GM13976 (cell line): ENCODE measurements around the gene CMTM2.

Experiments used
- DNase-seq: peaks from one replicate; pipeline ENCODE4 v3.0.0; 2012; ENCODE audit warnings: low spot score
- in situ Hi-C: fragments of 300-500 bp; cut with MboI; formaldehyde crosslinking; loops from one replicate; pipeline ENCODE4 v1.12.0; 2022; ENCODE audit warnings: low sequenced_read_pairs, mixed read lengths, inconsistent platforms; ENCODE audit not compliant: unreplicated experiment
- TF ChIP-seq, protein P1 (sequence below): IDR thresholded peaks from 2 replicates; pipeline ENCODE4 v1.5.1; 2012; ENCODE audit warnings: borderline replicate concordance, mild to moderate bottlenecking; ENCODE audit not compliant: insufficient read depth; ENCODE audit errors: extremely low read depth, missing control alignments, control extremely low read depth

Gene CMTM2

DNA sequence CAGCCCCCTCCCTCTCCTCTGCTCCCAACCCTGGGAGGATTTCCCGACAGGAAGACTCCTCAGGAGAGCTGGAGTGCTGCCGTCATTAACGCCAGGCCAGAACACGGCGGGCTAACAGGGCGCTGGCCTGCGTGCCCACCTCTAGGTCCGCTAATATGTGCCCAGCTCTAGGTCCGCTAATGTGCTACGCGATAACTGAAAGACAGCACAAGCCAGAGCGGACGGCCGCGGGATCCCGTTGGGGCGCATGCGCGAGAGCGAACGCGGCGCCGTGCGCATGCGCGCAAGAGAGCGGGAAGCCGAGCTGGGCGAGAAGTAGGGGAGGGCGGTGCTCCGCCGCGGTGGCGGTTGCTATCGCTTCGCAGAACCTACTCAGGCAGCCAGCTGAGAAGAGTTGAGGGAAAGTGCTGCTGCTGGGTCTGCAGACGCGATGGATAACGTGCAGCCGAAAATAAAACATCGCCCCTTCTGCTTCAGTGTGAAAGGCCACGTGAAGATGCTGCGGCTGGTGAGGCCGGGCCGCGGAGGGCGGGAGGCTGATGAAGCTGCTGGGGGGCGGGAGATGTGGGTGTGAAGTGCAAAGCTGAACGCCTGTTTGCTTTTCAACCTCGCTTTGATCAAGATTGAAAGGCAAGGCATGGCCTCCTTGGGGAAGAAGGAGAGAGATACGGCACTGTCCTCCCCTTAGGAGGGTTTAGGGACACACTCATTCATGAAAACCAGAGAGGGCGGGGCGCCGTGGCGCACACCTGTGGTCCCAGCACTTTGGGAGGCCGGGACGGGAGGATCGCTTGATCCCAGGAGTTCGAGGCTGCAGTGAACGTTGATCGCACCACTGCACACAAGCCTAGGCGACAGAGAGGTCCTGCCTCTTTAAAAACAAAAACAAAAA, 26.7 kb upstream of the CMTM2 start, which contains the start of gene CKLF:
CKLF (plus strand) TSS at position 291 of the 892 bp plus-strand sequence; CDS start at position 431, 140 bp downstream.
- peak; percentile 96 for DNase-seq
- TF ChIP-seq, protein P1, sequence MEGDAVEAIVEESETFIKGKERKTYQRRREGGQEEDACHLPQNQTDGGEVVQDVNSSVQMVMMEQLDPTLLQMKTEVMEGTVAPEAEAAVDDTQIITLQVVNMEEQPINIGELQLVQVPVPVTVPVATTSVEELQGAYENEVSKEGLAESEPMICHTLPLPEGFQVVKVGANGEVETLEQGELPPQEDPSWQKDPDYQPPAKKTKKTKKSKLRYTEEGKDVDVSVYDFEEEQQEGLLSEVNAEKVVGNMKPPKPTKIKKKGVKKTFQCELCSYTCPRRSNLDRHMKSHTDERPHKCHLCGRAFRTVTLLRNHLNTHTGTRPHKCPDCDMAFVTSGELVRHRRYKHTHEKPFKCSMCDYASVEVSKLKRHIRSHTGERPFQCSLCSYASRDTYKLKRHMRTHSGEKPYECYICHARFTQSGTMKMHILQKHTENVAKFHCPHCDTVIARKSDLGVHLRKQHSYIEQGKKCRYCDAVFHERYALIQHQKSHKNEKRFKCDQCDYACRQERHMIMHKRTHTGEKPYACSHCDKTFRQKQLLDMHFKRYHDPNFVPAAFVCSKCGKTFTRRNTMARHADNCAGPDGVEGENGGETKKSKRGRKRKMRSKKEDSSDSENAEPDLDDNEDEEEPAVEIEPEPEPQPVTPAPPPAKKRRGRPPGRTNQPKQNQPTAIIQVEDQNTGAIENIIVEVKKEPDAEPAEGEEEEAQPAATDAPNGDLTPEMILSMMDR: no peak
- in situ Hi-C loops: no loop called here

DNA sequence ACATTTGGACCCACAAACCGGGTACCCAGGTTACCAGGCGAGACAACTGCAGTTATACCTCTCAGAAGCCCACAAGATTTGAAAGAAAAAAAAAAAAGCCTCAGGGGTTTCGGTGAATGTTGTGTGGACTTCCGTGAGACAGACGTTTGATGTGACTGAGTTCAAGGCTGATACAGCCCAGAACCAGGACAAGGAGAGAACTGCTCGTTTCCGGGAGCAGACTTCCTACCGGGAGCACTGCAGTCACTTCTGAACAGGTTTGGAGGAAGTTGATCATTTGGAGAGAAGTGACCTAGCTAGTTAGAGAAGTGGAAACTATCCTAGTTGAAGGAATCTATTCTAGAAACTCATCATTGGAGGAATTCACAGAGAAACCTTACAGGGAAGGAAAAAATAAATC, 26.0 kb upstream of the CMTM2 start:
- in situ Hi-C loops: no loop called here
- TF ChIP-seq, protein P1: no peak
- DNase-seq: no peak

DNA sequence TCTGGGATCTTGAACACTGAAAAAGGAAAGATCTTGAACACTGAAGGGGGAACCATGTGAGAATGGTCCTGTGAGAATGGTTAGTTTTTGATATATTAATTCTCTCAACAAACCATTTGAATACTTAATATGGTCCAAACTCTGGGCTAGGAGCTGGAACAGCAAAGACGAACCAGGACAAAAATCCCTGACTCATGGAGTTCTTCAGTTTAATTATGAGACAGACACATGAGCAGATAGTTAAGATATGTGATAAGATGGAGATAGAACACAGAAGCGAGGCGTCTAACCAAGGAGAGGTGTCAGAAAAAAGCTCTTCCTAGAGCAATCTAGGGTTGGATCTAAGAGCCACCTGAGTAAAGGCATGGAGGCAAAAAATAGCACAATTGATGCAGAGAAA, 25.2 kb upstream of the CMTM2 start:
- TF ChIP-seq, protein P1: no peak
- in situ Hi-C loops: no loop called here

DNA sequence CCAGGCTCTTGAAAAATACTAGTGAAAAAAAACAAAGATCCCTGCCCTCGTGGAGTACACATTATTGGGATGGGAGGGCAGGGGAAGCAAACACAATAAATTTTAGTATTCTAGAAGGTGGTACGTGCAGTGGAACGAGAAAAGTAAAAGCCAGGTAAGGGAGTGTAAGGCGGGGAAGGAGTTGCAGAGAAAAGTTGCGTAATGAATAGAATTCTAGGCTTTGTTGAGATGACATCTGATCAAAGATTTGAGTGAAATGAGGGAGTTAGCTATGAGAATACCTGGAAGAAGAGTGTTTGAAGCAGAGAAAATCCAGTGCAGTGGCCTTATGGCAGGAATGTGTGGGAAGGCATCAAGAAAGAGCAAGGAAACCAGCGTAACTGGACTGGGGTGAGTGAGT, 24.8 kb upstream of the CMTM2 start:
- TF ChIP-seq, protein P1: no peak
- no peak for DNase-seq
- in situ Hi-C loops: no loop called here

More for the DNA sequence above, 25.2 kb upstream of the CMTM2 start:
- DNase-seq: no peak

DNA sequence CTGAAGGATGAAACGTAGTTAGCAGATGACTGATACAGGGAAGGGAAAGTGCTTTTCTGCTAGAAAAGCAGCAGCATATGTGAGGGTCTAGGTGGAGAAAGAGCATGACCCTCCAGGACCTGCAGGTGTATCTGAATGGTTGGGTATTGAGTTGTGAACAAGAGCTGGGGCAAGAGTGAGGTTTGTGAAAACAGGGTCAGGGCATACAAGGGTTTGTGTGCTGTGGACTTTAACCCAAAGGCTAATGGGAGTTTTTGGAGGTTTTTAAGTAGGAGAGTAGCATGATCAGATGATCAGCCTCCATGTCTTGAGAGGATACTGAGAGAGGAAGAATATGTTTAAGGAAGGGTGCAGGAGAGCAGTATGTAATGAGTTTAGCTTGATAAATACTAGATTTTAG, 19.2 kb upstream of the CMTM2 start:
- no peak for DNase-seq
- TF ChIP-seq, protein P1: no peak
- in situ Hi-C loops: no loop called here

DNA sequence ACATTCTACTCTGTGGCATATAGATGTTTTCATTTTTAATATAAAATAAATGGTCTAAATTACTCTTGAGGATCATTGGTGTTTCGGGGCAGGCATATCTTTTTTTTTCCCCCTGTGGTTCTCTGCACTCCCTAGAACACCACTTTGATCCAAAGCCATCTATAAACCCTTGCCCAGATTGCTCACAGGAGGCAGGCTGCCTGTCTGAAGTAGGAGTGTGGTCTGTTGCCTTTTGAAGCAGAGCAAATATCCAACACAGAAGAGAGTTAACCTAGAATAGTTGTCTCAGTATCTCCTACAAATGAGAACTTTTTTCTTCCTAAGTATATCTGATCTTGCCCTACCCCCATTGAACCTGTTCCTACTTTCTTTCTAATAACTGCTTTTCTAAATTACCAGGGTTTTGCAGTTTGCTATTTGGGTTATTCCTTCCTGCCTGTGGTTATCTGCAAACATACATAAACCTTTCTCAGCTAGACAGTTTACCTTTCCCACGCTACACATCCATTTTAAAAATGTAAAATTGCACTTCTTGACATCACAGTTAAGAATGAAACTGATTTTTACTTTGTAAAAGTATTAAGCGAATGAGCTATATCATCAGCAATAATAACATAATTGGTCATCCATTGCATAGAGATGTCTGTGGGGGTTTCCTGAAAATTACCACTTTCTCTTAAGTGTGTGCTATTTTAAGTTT, 17.7 kb upstream of the CMTM2 start:
- TF ChIP-seq, protein P1: no peak
- DNase-seq: no peak
- in situ Hi-C loops: no loop called here
